22Rv1 (cell line): ENCODE measurements around the gene ARHGAP26.

Source experiments
- ZFX ChIP-seq: fragments of 450-650 bp; IDR thresholded peaks from 2 replicates; pipeline ENCODE4 v1.6.1; 2017; ENCODE audit warnings: antibody characterized with exemption, borderline replicate concordance
- TF ChIP-seq, protein P1 (sequence below): fragments of 450-650 bp; IDR thresholded peaks from 2 replicates; pipeline ENCODE4 v1.5.1; 2017; ENCODE audit warnings: mild to moderate bottlenecking

DNA sequence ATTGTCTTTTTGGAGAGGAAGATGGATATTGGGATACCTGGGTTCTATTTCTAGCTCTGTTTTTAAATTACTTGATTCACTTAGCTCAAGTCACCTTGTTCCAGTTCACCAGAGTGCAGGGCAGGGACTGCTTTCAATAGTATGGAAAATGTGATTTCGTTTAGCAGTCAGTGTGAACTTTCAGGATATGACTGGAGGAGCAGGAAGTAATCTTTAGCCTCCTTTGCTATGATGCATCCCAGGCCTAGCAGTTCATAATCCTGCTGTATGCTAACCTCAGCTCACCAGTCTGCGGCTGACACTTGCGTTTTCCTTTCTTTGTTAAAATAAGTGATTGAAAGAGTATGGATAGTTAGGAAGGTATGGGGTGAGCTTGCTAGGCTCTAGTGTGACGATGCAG, 169.7 kb downstream of the ARHGAP26 start:
- TF ChIP-seq, protein P1, sequence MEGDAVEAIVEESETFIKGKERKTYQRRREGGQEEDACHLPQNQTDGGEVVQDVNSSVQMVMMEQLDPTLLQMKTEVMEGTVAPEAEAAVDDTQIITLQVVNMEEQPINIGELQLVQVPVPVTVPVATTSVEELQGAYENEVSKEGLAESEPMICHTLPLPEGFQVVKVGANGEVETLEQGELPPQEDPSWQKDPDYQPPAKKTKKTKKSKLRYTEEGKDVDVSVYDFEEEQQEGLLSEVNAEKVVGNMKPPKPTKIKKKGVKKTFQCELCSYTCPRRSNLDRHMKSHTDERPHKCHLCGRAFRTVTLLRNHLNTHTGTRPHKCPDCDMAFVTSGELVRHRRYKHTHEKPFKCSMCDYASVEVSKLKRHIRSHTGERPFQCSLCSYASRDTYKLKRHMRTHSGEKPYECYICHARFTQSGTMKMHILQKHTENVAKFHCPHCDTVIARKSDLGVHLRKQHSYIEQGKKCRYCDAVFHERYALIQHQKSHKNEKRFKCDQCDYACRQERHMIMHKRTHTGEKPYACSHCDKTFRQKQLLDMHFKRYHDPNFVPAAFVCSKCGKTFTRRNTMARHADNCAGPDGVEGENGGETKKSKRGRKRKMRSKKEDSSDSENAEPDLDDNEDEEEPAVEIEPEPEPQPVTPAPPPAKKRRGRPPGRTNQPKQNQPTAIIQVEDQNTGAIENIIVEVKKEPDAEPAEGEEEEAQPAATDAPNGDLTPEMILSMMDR, result no peak
- TF ChIP-seq ZFX, result no peak
